SK-N-SH (cell line): ENCODE measurements around the gene TYROBP. TPM values are rescaled to one million over a fixed set of nuclear protein-coding genes. Genes with fewer than 3 reads are reported as not detected.
"Not testable (repeated sequence)": the region's sequence is repeated elsewhere in the genome, so short reads cannot be mapped to it uniquely, and the experiment has no call there.

ENCODE experiments used
- CTCF ChIA-PET: fragments of 300-600, 350-600 bp; formaldehyde crosslinking; extraction: SDS; loops from one replicate; lab custom pipeline; 2021; lab: Yijun Ruan, JAX
- POLR2A ChIA-PET: fragments of 350-600 bp; sonication (Branson Sonifier 250); formaldehyde crosslinking; extraction: SDS; loops from one replicate; lab custom pipeline; 2020; ENCODE audit warnings: antibody characterized with exemption, inconsistent platforms; lab: Yijun Ruan, JAX
- DNase-seq: peaks from one replicate; pipeline ENCODE4 v3.0.0; 2012
- H2AFZ ChIP-seq: fragments of 200-600 bp; sonication (generic); 2 replicates; pipeline ENCODE4 v1.8.1; 2016; ENCODE audit warnings: antibody characterized with exemption, mild to moderate bottlenecking, low read depth
- H3F3A ChIP-seq: fragments of 200-600 bp; sonication (generic); replicated peaks from 2 replicates; pipeline ENCODE3; 2016; ENCODE audit warnings: antibody characterized with exemption, mild to moderate bottlenecking; ENCODE audit not compliant: insufficient read depth
- H3K27ac ChIP-seq, 2 experiments: fragments of 200-500 bp in 1 of 2; fragments of 200-600 bp in 1 of 2; sonication (Bioruptor generic) in 1 of 2; sonication (generic), shearing (Covaris generic) in 1 of 2; 2 replicates each; pipeline versions ENCODE4 v1.5.1 to v1.6.1; 2014 to 2016; ENCODE audit warnings: low read depth in 2 of 2, inconsistent platforms in 1 of 2, low read length in 1 of 2, mild to moderate bottlenecking in 1 of 2, mixed read lengths in 1 of 2
- H3K27me3 ChIP-seq: fragments of 200-600 bp; sonication (generic), shearing (Covaris generic); 2 replicates; pipeline ENCODE4 v1.6.1; 2016; ENCODE audit warnings: mixed run types; ENCODE audit not compliant: insufficient read depth
- H3K36me3 ChIP-seq, 2 experiments: fragments of 200-500 bp in 1 of 2; fragments of 200-600 bp in 1 of 2; sonication (Bioruptor generic) in 1 of 2; sonication (generic) in 1 of 2; replicated peaks in 1 of 2; 2 replicates each; pipeline versions ENCODE3 to v1.5.1; 2014 to 2016; ENCODE audit warnings: low read length in 1 of 2, mild to moderate bottlenecking in 1 of 2; ENCODE audit not compliant: insufficient read depth in 2 of 2, control insufficient read depth in 1 of 2
- H3K4me1 ChIP-seq, 2 experiments: fragments of 200-500 bp in 1 of 2; fragments of 200-600 bp in 1 of 2; sonication (Bioruptor generic) in 1 of 2; sonication (generic), shearing (Covaris generic) in 1 of 2; 2 replicates each; pipeline versions ENCODE4 v1.5.1 to v1.6.1; 2014 to 2016; ENCODE audit warnings: low read depth in 1 of 2, low read length in 1 of 2, mixed run types in 1 of 2; ENCODE audit not compliant: insufficient read depth in 2 of 2, control insufficient read depth in 1 of 2
- H3K4me2 ChIP-seq: fragments of 200-600 bp; sonication (generic), shearing (Covaris generic); 2 replicates; pipeline ENCODE4 v1.6.1; 2017; ENCODE audit warnings: mixed run types
- H3K4me3 ChIP-seq, 2 experiments: fragments of 200-500 bp in 1 of 2; fragments of 200-600 bp in 1 of 2; sonication (Bioruptor generic) in 1 of 2; sonication (generic), shearing (Covaris generic) in 1 of 2; 2 replicates each; pipeline versions ENCODE4 v1.5.1 to v1.8.1; 2014 to 2016; ENCODE audit warnings: low read depth in 2 of 2, inconsistent platforms in 1 of 2, low read length in 1 of 2, mild to moderate bottlenecking in 1 of 2, mixed read lengths in 1 of 2, moderate library complexity in 1 of 2
- H3K79me2 ChIP-seq: fragments of 200-600 bp; sonication (generic); 2 replicates; pipeline ENCODE4 v1.8.1; 2017; ENCODE audit warnings: mild to moderate bottlenecking; ENCODE audit not compliant: insufficient read depth
- H3K9ac ChIP-seq: fragments of 200-600 bp; sonication (generic); 2 replicates; pipeline ENCODE4 v1.6.1; 2017; ENCODE audit warnings: mixed run types
- H3K9me2 ChIP-seq: fragments of 200-600 bp; sonication (generic); 2 replicates; pipeline ENCODE4 v1.6.1; 2017; ENCODE audit warnings: mixed run types
- H3K9me3 ChIP-seq: fragments of 200-600 bp; sonication (generic); 2 replicates; pipeline ENCODE4 v1.6.1; 2017; ENCODE audit warnings: mixed run types, mild to moderate bottlenecking, moderate library complexity
- H4K20me1 ChIP-seq: fragments of 200-600 bp; sonication (generic); 2 replicates; pipeline ENCODE4 v1.6.1; 2017; ENCODE audit warnings: mild to moderate bottlenecking, mixed run types; ENCODE audit not compliant: insufficient read depth
- CTCF ChIP-seq: fragments of 200-600 bp; sonication (generic); IDR thresholded peaks from 2 replicates; pipeline ENCODE4 v1.6.1; 2017; ENCODE audit warnings: antibody characterized with exemption, mild to moderate bottlenecking, moderate library complexity
- GABPA ChIP-seq: IDR thresholded peaks from 2 replicates; pipeline ENCODE4 v1.4.0; 2012; ENCODE audit warnings: low read depth, mild to moderate bottlenecking
- GATA2 ChIP-seq: sonication (generic); formaldehyde crosslinking; IDR thresholded peaks from 2 replicates; pipeline ENCODE4 v1.5.0; 2020; ENCODE audit warnings: mild to moderate bottlenecking, missing genetic modification reagents
- RCOR1 ChIP-seq: fragments of 150-350 bp; IDR thresholded peaks from 2 replicates; pipeline ENCODE4 v1.6.1; 2017; ENCODE audit warnings: antibody characterized with exemption, low read length
- RFX5 ChIP-seq: IDR thresholded peaks from 2 replicates; pipeline ENCODE4 v1.6.1; 2012; ENCODE audit warnings: mild to moderate bottlenecking, improper control_type of control experiment, low read length
- RXRA ChIP-seq: IDR thresholded peaks from 2 replicates; pipeline ENCODE4 v1.4.0; 2012; ENCODE audit warnings: low read depth, mild to moderate bottlenecking, borderline replicate concordance
- SIN3A ChIP-seq: IDR thresholded peaks from 2 replicates; pipeline ENCODE4 v1.6.1; 2012; ENCODE audit warnings: low read depth, mild to moderate bottlenecking, low read length, moderate library complexity, borderline replicate concordance
- WGBS: methylation state at CpG from one replicate; pipeline ENCODE4 v1.1.6; 2017; ENCODE audit warnings: low lambda C conversion rate; 5-methylcytosine and 5-hydroxymethylcytosine counted together
- polyA plus RNA-seq, 3 experiments: library from polyadenylated mRNA; depleted of rRNA; stranded (reverse); fragments of >200 nt; gene quantifications; 2 replicates each; pipeline ENCODE4 v1.2.3, GENCODE V29; 2012

Gene TYROBP
- polyA plus RNA-seq, 1 of the 3 experiments (the other 2 are of a cell fraction): not detected

GRCh38 chr19:35870798-35871197 is 37.3 kb downstream of the TYROBP start:
- H3K4me1 ChIP-seq: peaks cover 7 to 11% of the 10 kb centered on the region in 2 experiments; a peak in 2 of 4 replicates
- TF ChIP-seq CTCF: no peak
- TF ChIP-seq RCOR1: no peak
- no peak for TF ChIP-seq RXRA
- no peak for TF ChIP-seq RFX5
- no peak for TF ChIP-seq GATA2
- no peak for TF ChIP-seq SIN3A
- TF ChIP-seq GABPA: no peak
- H3K36me3 ChIP-seq: no peaks in the 10 kb centered on the region
- H3K27me3 ChIP-seq: no peaks in the 10 kb centered on the region
- H3K79me2 ChIP-seq: no peaks in the 10 kb centered on the region
- no peaks in the 10 kb centered on the region for H3K9me2 ChIP-seq
- no peaks in the 10 kb centered on the region for H3F3A ChIP-seq
- no peak overlapping the region for H3K4me2 ChIP-seq
- POLR2A ChIA-PET: interaction anchor here (1.2 kb wide), 1 partner anchor 14 kb away, joined by 5 read pairs; no protein-coding TSS in a partner anchor
- 90% methylated on average over 7 of the region's 12 CpGs for WGBS
- H3K9ac ChIP-seq: no peak overlapping the region
- no peak overlapping the region for H3K27ac ChIP-seq
- CTCF ChIA-PET: interaction anchor here (0.8 to 4.2 kb wide), 3 partner anchors 9 to 60 kb away, joined by 4 to 18 read pairs (median 6); no protein-coding TSS in a partner anchor
- no peaks in the 10 kb centered on the region for H3K9me3 ChIP-seq
- no peak overlapping the region for H2AFZ ChIP-seq
- no peaks in the 10 kb centered on the region for H4K20me1 ChIP-seq
- no peak for DNase-seq
- no peak overlapping the region for H3K4me3 ChIP-seq

GRCh38 chr19:35870124-35870736 is 37.9 kb downstream of the TYROBP start:
- H2AFZ ChIP-seq, H4K20me1 ChIP-seq, H3K27me3 ChIP-seq, H3K79me2 ChIP-seq, H3K36me3 ChIP-seq, H3K9ac ChIP-seq, H3K9me2 ChIP-seq, H3F3A ChIP-seq, H3K9me3 ChIP-seq: not testable (repeated sequence)
- peak overlapping the region; percentile 96 for H3K4me2 ChIP-seq
- H3K27ac ChIP-seq: peak overlapping the region in 1 of 2 experiments; percentile 75; a peak in 1 of 4 replicates
- peak; percentile 83 for DNase-seq
- CTCF ChIA-PET: interaction anchor here (0.6 to 4.2 kb wide), 7 partner anchors 9 to 124 kb away, joined by 3 to 18 read pairs (median 4); partner anchors contain the start of genes NFKBID and NPHS1
- POLR2A ChIA-PET: interaction anchor here (0.9 to 1.3 kb wide), 4 partner anchors 14 to 113 kb away, joined by 3 to 6 read pairs (median 4); partner anchors contain the start of gene KIRREL2
- WGBS: 57% methylated on average over 26 of the region's 26 CpGs
- peak overlapping the region; percentile 52 to 60; a peak in 3 of 4 replicates for H3K4me3 ChIP-seq
- peaks cover 7 to 11% of the 10 kb centered on the region in 2 experiments; a peak in 2 of 4 replicates for H3K4me1 ChIP-seq
